ENCODE results near the gene MKLN1. TPM values are rescaled to one million over a fixed set of nuclear protein-coding genes. Genes with fewer than 3 reads are reported as not detected.

Gene MKLN1
- total RNA-seq, 1 experiment from 2014 or later = 34.3 TPM

DNA sequence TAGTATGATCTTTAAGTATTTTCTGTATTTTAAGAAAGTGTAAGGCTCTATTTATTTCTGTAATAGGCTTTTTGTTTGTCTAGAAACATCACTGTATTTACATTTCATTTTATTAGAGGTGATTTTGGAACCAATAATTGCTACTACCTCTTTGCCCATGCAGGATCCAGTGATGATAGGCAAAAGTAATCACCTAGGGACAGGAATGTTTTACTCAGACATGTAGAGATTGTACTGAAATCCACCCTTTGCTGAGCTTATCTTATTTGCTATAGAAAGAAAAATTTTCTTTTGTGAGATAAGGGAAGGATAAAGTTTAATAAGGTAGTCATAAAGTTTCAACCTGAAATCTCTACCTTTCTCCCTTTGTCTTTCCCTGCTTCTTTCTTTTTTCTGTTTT is 73.5 kb downstream of the MKLN1 start:
- H4K91ac ChIP-seq (ENCODE audit: insufficient read length, low read depth, low read length) = no peak overlapping the region
- H3K27ac ChIP-seq (ENCODE audit: insufficient read length, low read depth, low read length) = no peak overlapping the region
- no peak overlapping the region for H3T11ph ChIP-seq (ENCODE audit: low read length)
- H3K4me3 Mint-ChIP-seq = no peak overlapping the region
- no peaks in the 10 kb centered on the region for H3K27me3 Mint-ChIP-seq (ENCODE audit: low read depth)
- no peak overlapping the region for H3K4ac ChIP-seq (ENCODE audit: low read depth, low read length)
- no peak overlapping the region for H2BK5ac ChIP-seq (ENCODE audit: insufficient read length, low read length)
- peaks cover 34 to 48% (median 46%) of the 10 kb centered on the region in 3 experiments for H3K36me3 Mint-ChIP-seq (ENCODE audit: insufficient read depth in 1 of 3, low read depth in 3 of 3)
- no peak overlapping the region for H3K56ac ChIP-seq (ENCODE audit: insufficient read length, low read depth, low read length)
- no peak overlapping the region for H3K27ac Mint-ChIP-seq
- H4K20me1 ChIP-seq (ENCODE audit: control insufficient read depth, insufficient read depth, insufficient read length) = no peaks in the 10 kb centered on the region
- H3K79me2 ChIP-seq (ENCODE audit: insufficient read depth, low read length) = no peaks in the 10 kb centered on the region
- no peak overlapping the region for H2AFZ ChIP-seq (ENCODE audit: low read length)
- H2BK20ac ChIP-seq (ENCODE audit: low read depth, low read length, poor library complexity, severe bottlenecking) = no peak overlapping the region
- H4K5ac ChIP-seq (ENCODE audit: insufficient read length, low read depth, low read length) = no peak overlapping the region
- H3K9ac ChIP-seq (ENCODE audit: extremely low read depth, insufficient read length, low read length) = no peak overlapping the region
- no peaks in the 10 kb centered on the region for H3K4me1 ChIP-seq (ENCODE audit: insufficient read depth, low read length)
- DNase-seq = no peak
- H4K8ac ChIP-seq (replicated peaks; ENCODE audit: insufficient read length, low read depth, low read length) = no peak overlapping the region
- no peak overlapping the region for H2AK5ac ChIP-seq (ENCODE audit: insufficient read length, low read length)
- no peak overlapping the region for H2BK12ac ChIP-seq (ENCODE audit: insufficient read length, low read depth, low read length)
- H3K14ac ChIP-seq (ENCODE audit: insufficient read depth, low read length) = no peak overlapping the region
- H3K4me1 Mint-ChIP-seq = peaks cover 4 to 7% of the 10 kb centered on the region in 2 experiments; a peak in 2 of 4 replicates
- H3K23me2 ChIP-seq (ENCODE audit: insufficient read length, low read depth, low read length, poor library complexity, severe bottlenecking) = no peaks in the 10 kb centered on the region
- no peak overlapping the region for H3K23ac ChIP-seq (ENCODE audit: insufficient read length, low read depth, low read length)
- H3K18ac ChIP-seq (ENCODE audit: insufficient read length, low read depth, low read length) = no peak overlapping the region
- H2BK120ac ChIP-seq (ENCODE audit: low read depth, low read length, poor library complexity, severe bottlenecking) = no peak overlapping the region
- peaks cover 19 to 23% of the 10 kb centered on the region in 2 experiments for H3K9me3 Mint-ChIP-seq
- no peak overlapping the region for H2BK15ac ChIP-seq (ENCODE audit: low read depth, low read length)
- H3K27me3 ChIP-seq (ENCODE audit: insufficient read depth, low read length) = no peaks in the 10 kb centered on the region
- no peaks in the 10 kb centered on the region for H3K79me1 ChIP-seq (ENCODE audit: insufficient read depth, low read depth, low read length, poor library complexity, severe bottlenecking)
- H3K4me2 ChIP-seq (ENCODE audit: insufficient read depth, insufficient read length, low read length) = no peak overlapping the region
- no peak for TF ChIP-seq CTCF (conservative IDR thresholded peaks at IDR 0.05)
- no peaks in the 10 kb centered on the region for H3K9me3 ChIP-seq (ENCODE audit: control insufficient read depth, low read depth, low read length)
